Stimulated activated effector memory CD8-positive, alpha-beta T cell treated with anti-CD3 and anti-CD28 coated beads, Interleukin-12 subunit alpha, Interleukin-12 subunit beta, amount 100 ng/mL, for 72 hours (primary cell): Measurements from ENCODE around the gene KY.
"Not testable (repeated sequence)": the region's sequence is repeated elsewhere in the genome, so short reads cannot be mapped to it uniquely, and the experiment has no call there.

ENCODE experiments used
- ATAC-seq: fragments of 150-1000 bp; cut with Tn5 transposase; 2 replicates; pipeline ENCODE4 v1.10.0; 2021
- DNase-seq, 2 donors: peaks; one replicate each; pipeline ENCODE4 v3.0.0; 2021 to 2022; ENCODE audit warnings: low spot score in 2 of 2
- H3K27ac Mint-ChIP-seq: one replicate; pipeline ENCODE4 v1.8.0; 2022; ENCODE audit warnings: mild to moderate bottlenecking, mixed read lengths
- H3K36me3 Mint-ChIP-seq: one replicate; pipeline ENCODE4 v1.8.0; 2022; ENCODE audit warnings: mild to moderate bottlenecking, mixed read lengths
- H3K4me1 Mint-ChIP-seq: one replicate; pipeline ENCODE4 v1.8.0; 2022; ENCODE audit warnings: mixed read lengths
- H3K4me3 Mint-ChIP-seq: one replicate; pipeline ENCODE4 v1.8.0; 2022; ENCODE audit warnings: mild to moderate bottlenecking, mixed read lengths
- H3K9me3 Mint-ChIP-seq: one replicate; pipeline ENCODE4 v1.8.0; 2022; ENCODE audit warnings: mixed read lengths

Gene KY

DNA sequence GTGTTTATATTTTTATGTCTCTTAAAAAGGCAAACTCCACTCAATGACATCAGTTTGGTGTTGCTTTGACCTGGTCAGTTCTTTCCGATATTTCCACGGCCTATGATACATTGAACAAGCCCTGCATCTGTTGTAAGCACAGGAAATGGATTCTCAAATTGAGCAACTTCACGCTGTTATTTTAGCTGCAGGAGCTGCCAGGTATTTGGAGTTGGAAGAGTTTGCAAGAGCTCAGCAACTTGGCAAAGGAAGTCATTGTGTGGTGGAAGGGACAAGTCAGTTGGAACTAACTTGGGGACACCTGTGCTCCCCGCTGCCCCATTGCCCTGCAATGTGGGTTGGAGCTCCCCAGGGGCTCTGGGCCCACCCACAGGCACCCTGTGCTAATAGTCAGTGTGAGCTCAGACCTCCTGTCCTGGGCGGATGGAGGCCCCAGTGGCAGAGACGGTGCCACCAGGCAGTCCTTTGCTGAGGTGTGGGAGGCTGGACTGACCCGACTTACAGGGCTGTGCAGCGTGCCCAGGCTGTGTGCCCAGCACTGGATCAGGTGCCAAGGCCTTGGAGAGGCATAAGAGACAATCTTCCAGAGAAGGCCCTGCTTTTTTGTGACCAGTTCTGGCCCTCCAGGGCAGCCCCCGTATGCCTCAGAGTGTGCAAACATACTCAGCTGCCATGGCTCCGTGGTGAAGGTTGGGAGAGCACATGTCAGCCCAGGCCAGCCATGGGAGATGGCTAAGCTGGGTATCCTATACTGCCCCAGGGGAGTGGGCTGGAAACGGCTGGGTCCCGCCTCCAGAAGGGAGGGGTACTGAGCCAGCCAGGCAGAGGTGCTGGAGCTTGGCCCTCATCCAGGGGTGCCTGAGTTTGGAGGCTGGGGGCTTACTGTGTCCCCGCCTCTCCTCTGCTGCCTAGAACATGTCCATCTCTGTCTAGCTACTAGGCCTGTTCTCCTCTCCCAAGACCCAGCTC is 43.5 kb downstream of the KY start:
- H3K27ac Mint-ChIP-seq, result no peak overlapping the region
- DNase-seq, result no peak
- H3K9me3 Mint-ChIP-seq, result no peaks in the 10 kb centered on the region
- no peak overlapping the region for H3K4me3 Mint-ChIP-seq
- H3K4me1 Mint-ChIP-seq, result no peaks in the 10 kb centered on the region
- no peak for ATAC-seq
- no peaks in the 10 kb centered on the region for H3K36me3 Mint-ChIP-seq

DNA sequence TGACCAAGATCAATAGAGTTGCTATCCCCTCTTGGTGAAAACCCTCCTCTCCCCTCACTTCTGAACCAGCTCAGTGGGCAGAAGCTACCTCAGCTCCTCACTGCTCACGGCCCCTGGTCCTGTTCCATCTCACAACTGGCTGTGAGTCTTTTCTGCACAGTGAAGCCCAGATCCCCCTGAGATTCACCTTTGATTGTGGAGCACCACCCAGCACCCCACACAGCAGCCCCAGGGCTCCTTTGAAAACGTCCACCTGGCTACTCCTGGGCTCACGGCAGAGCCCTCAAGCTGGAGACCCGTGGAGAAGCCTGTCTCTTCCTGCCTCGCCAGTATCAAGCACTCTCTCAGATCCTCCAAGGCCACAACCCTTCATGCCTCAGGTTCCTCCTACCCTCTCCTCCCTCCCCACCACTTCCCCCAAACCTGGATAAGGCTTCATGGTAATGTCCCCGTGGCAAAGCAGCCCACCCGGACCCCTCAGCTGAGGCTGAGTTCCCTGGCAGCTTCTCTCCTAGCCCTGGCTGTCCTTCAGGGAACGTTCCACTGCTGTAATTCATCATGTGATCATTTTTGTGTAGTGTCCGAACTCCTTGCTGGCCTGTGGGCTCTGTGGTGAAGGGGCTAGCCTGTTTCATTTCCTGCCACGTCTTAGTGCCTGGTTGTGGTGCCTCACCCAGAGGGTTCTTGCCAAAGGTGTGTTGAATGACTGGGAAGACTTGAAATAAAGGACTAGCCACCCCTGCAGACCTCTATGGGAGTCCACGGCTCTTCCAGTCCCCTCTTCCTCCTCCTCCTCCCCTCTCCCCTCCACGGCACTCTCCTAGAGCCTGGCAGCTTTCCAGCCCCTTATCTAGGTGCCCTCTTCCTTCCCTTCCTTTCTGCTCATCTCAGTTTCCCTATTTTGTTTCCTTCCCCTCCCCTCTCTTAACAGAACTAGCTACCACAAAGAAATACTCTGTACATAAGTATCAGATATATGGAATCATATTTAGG is 44.5 kb downstream of the KY start:
- no peak for ATAC-seq
- Mint-ChIP-seq H3K4me1 (no peaks in the 10 kb centered on the region), H3K36me3 (no peaks in the 10 kb centered on the region), H3K4me3 (no peak overlapping the region), H3K27ac (no peak overlapping the region), H3K9me3 (no peaks in the 10 kb centered on the region)
- DNase-seq, result no peak

DNA sequence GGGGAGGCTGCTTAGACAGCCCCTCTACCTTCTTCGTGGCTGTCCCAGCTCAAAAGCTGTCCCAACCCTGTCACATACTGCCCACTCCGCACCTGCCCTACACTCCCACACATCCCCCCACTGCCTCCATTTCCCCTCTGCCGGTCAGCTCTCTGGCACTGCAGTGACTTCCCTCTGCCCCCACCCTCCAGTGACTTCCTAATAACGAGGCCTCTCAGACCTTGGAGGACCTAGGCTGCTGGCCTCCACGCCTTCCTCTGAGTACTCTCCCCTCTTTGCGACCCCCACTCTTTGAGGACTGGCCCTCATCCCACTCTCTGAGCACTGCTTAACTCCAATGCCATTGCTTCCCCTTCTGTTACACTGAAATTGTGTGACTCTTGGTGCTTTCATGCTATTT is 45.3 kb downstream of the KY start:
- Mint-ChIP-seq H3K36me3 (no peaks in the 10 kb centered on the region), H3K4me1 (peaks cover 6% of the 10 kb centered on the region), H3K4me3 (no peak overlapping the region), H3K9me3 (no peaks in the 10 kb centered on the region), H3K27ac (no peak overlapping the region)
- no peak for ATAC-seq
- DNase-seq, result no peak

DNA sequence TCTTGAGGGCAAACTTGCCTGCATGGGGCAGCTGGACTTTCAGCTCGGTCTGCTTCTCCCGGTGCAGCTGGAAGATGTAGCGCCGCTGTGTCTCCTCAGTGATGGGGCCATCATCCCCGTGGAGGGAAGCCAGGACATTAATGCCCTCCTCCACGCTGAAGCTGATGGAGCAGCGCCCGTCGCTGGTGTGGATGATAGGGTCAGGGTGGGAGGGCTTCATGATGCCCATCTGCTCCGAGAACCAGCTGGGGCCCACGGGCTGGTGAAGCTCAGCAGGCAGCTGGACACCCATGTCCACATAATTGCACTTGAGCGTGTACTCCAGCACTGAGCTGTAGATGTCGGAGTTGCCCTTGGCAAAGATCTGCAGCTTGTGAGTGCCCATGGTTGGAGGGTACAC is 46.9 kb downstream of the KY start:
- Mint-ChIP-seq H3K36me3 (no peaks in the 10 kb centered on the region), H3K9me3 (no peaks in the 10 kb centered on the region), H3K4me1 (peaks cover 9% of the 10 kb centered on the region), H3K4me3 (no peak overlapping the region), H3K27ac (no peak overlapping the region)
- ATAC-seq (no peak), DNase-seq (no peak)

DNA sequence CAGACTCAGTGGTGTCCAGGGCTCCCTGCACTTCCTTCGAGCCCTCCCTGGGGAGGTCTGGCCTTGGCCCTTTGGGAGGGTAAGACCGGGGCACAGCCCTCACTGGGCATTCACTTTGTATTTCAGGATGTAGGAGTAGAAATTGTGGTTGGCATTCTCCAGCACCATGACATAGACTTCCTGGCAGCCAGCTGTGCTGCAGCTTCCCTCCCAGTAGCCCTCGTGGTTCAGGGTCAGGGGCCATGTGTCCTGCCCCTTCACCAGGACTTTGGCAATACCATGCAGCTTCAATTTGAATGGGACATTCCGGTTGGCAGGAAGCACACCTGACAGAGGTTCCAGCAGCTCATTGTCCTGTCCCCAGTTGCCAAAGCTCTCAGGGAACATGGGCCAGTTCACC is 47.3 kb downstream of the KY start:
- DNase-seq (no peak), ATAC-seq (no peak)
- Mint-ChIP-seq H3K9me3 (no peaks in the 10 kb centered on the region), H3K4me1 (peaks cover 9% of the 10 kb centered on the region), H3K4me3 (no peak overlapping the region), H3K36me3 (no peaks in the 10 kb centered on the region), H3K27ac (no peak overlapping the region)

DNA sequence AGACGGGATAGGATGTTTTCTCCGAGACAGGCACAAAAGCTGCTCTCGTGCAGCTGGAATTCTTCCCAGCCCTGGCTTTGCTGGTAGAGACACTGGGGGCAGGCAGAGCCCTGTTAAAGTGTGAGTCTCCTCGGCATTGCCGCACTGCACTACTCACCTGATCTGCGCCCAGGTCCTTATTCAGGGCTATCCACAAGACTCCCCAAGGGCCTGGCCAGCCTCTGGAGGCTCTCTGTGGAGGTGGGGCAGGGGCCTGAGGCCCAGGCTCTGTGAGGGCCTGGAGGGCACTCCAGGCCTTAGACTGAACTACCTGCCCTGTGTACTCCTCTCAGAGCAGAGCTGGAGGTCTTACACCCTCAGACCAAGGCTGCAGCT is 48.4 kb downstream of the KY start:
- Mint-ChIP-seq H3K4me1 (peaks cover 9% of the 10 kb centered on the region), H3K27ac (no peak overlapping the region), H3K4me3 (no peak overlapping the region), H3K36me3 (no peaks in the 10 kb centered on the region), H3K9me3 (no peaks in the 10 kb centered on the region)
- no peak for ATAC-seq
- DNase-seq, result no peak

DNA sequence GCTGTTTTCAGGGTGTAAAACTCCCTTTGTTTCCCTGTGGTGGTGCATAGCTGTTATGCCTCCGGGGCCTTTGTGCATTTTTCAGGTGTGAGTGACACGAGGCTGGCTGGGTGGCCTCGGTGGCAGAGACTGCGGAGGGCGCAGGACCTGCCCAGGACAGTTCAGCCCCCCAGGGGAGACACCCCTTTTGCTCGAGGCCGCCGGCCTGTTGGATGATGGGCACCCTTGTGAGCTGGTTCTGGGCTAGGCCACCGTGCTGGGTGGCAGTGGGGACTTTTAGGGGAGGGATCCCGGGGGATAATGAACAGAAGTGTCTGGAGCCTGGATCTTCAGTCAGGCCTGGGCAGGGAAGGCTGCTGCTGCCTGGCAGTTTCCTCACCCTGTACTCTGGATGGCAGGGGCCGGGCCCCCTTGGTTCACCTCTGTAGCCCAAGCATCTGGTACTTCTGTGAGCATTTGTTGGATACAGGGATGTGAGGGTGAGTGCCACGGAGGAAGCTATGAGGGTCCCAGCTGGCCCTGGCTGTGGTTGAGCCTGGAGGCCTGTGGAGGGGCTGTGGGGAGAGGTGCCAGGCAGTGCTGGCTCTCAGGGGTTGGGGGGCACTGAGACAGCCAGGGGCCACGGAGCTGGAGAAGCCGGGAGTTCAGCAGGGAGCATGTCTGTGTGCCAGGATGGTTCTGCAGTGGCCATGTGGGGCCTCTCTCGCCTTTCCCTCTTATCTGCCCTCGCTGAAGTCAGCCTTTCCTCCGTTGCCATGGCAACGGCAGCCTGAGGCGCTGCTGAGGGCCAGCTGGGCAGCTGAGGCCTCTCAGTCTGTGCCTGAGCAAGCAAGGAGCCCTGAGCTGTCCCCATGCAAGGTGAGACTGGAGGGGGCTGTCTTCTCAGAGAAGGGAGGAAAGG is 49.0 kb downstream of the KY start:
- Mint-ChIP-seq H3K36me3 (no peaks in the 10 kb centered on the region), H3K9me3 (no peaks in the 10 kb centered on the region), H3K4me3 (no peak overlapping the region), H3K4me1 (peaks cover 9% of the 10 kb centered on the region), H3K27ac (no peak overlapping the region)
- no peak for DNase-seq
- no peak for ATAC-seq

DNA sequence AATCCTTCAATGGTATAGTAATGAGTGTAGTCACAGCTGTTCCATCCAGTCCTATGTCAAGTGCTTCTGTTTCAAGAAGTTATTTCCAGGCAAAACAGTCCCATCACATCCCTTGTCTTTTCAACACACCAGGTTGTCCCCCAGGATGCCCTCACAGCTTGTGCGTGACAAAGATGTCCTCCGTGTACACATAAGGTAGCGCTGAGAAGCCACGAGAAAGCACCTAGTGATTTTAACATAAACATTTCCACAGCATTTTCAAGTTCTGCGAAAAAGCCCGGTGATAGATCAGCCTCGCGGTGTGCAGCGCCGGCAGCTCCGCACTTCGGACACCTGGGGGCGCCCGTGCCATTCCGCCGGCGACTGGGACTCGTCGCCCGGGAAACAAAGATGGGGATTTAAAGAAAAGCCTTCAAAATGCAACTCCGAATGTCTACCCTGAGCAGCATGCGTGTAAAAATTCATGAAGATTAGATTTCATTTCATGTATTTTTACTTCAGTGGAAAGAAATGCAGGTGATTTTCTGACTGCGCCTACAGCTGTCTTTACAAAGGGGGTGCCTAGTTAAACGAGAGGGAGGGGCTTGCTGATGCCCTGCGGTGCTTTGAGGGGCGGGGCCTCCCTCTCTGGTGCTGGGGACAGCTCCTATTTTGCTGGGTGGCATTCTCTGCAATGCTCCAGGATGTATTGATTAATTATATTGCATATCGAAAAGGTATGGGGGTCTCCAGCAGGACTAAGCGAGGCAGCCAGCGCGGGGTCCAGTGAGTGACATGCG is 49.9 kb downstream of the KY start:
- Mint-ChIP-seq H3K4me3 (no peak overlapping the region), H3K27ac (no peak overlapping the region), H3K9me3 (no peaks in the 10 kb centered on the region), H3K36me3 (no peaks in the 10 kb centered on the region), H3K4me1 (peaks cover 9% of the 10 kb centered on the region)
- peak; percentile 50 to 77 for DNase-seq
- ATAC-seq, result peak; percentile 44

DNA sequence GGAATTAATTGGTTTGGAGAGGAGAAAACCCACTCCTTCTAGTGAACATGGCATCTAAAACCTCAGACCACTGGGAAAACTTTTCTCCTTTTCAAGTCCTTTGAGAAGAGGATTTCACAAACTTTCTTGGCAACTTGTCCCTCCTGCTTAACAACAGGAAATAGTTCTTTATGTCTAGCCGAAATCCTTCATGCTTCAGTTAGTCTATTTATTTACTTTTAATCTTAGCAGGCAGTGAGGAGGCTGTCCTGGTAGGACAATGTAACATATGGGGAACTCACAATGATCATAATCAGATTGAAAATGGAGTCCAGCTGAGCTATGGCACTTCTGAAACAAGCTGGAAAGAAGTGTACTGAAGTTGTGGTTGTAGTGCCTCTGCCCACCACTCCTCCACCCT is 50.6 kb downstream of the KY start:
- no peaks in the 10 kb centered on the region for H3K9me3 Mint-ChIP-seq
- DNase-seq (no peak), ATAC-seq (no peak)
- no peak overlapping the region for H3K27ac Mint-ChIP-seq
- no peak overlapping the region for H3K4me3 Mint-ChIP-seq
- peaks cover 9% of the 10 kb centered on the region for H3K4me1 Mint-ChIP-seq
- H3K36me3 Mint-ChIP-seq, result no peaks in the 10 kb centered on the region

DNA sequence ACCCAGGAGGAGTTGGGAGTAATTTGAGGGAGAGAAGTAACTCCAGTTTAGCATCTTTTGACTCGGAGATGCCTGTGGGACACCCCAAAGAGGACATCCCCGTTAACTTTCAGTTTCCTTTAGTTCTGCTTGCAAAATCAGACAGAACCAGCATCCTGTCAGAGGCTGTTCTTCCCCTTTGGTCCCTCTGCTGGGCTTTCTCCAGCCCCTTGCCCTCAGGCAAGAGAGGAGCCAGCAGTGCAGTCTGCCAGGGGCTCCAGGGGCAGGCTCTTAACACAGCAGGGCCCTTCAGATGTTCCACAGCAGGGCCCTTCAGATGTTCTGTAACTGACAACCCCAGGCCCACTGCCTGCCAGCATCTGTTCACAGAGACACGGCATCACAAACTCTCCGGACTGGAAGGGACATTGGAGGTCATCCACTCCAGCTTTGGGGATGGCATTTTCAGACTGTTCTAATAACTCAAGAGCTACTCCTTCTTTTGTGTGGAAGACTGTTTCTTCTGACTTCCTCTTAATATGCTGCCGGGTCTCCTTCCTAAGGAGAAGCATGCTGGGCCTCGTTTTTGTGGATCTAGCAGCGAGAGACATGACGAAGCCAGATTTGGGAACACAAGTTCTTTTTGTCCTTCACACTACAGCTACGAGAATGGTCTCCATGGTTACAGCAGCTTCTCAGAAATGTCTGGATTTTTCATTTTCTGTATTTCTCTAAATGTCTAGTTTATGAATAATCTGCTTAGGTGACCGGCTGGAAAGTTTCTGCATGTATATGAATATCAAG is 51.9 kb downstream of the KY start:
- Mint-ChIP-seq H3K36me3 (no peaks in the 10 kb centered on the region), H3K4me3 (no peak overlapping the region), H3K9me3 (no peaks in the 10 kb centered on the region), H3K4me1 (peaks cover 9% of the 10 kb centered on the region), H3K27ac (no peak overlapping the region)
- DNase-seq (no peak), ATAC-seq (no peak)

DNA sequence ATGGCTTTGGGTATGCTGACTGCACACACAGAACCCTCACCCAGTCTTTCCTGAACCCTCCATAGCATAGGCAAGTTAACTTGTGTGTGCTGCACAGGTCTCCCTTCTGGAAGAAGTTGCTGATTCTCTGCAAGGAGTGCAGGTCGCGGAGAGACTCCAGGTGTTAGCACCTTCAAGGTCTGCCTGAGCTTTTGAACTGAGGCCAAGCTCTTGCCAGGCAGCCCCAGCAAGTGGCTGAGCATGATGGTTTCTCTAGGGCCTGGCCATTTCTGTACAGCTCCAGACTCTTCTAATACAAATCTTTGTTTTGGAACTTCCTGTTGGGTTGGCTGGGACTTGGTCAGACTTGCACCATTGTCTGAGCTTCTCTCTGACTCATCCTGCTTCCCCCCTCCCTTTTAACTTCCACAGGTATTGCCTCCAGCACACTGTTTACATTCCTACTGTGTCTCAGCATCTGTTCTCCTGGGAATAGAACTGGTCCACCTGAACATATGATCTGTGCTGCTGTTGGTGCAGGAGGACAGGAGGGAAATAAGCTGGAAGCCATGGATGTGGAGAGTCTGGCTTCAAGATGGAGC is 53.3 kb downstream of the KY start:
- DNase-seq (no peak), ATAC-seq (no peak)
- no peaks in the 10 kb centered on the region for H3K9me3 Mint-ChIP-seq
- no peaks in the 10 kb centered on the region for H3K36me3 Mint-ChIP-seq
- no peak overlapping the region for H3K27ac Mint-ChIP-seq
- H3K4me3 Mint-ChIP-seq, result no peak overlapping the region
- peaks cover 9% of the 10 kb centered on the region for H3K4me1 Mint-ChIP-seq

DNA sequence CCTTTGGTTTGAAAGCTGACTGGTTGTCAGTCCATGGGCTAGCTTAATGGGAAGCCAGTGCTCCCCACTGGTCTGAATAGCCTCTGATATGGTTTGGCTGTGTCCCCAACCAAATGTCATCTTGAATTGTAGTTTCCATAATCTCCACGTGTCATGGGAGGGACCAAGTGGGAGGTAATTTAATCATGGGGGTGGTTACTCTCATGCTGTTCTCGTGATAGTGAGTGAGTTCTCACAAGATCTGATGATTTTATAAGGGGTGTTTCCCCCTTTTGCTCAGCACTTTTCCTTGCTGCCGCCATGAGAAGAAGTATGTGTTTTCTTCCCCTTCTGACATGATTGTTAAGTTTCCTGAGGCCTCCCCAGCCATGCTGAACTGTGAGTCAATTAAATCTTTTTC is 55.8 kb downstream of the KY start:
- not testable (repeated sequence) for H3K27ac Mint-ChIP-seq

DNA sequence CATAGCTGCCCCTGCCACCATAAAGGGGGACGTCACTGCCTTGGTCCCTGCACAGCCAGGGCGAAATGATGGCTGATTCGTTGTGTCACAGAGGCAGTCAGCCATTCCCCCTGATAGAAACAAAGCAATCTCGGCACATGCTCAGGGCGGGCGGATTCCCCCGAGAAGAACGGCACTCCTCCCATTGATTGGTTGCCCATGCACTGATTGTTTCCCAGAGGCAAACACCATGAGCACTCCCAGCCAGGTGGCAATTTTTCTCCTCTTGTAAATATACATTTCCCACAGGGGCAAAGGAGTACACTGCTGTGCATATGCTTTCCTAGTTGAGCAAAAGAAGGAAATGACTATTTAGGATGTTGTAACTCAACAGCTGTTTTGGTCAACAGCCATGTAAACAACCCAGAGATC is 56.5 kb downstream of the KY start:
- H3K27ac Mint-ChIP-seq, result no peak overlapping the region
- no peaks in the 10 kb centered on the region for H3K4me1 Mint-ChIP-seq
- DNase-seq, result no peak
- H3K36me3 Mint-ChIP-seq, result no peaks in the 10 kb centered on the region
- no peak overlapping the region for H3K4me3 Mint-ChIP-seq
- no peak for ATAC-seq
- no peaks in the 10 kb centered on the region for H3K9me3 Mint-ChIP-seq

More for the DNA sequence above, 55.8 kb downstream of the KY start:
- not testable (repeated sequence) for DNase-seq, ATAC-seq, H3K4me1 Mint-ChIP-seq, H3K4me3 Mint-ChIP-seq, H3K9me3 Mint-ChIP-seq, H3K36me3 Mint-ChIP-seq
